Stimulated activated CD4-positive, alpha-beta T cell treated with anti-CD3 and anti-CD28 coated beads, Interleukin-12 subunit alpha, Interleukin-12 subunit beta, amount 100 ng/mL, for 48 hours (primary cell): ENCODE measurements around the gene DDRGK1.
"Not testable (repeated sequence)": the region's sequence is repeated elsewhere in the genome, so short reads cannot be mapped to it uniquely, and the experiment has no call there.

ENCODE experiments used
- DNase-seq, 3 donors: peaks; one replicate each; pipeline ENCODE4 v3.0.0-alpha.2; 2020; ENCODE audit warnings: low read depth in 2 of 3, low spot score in 1 of 3

DDRGK1 gene

DNA sequence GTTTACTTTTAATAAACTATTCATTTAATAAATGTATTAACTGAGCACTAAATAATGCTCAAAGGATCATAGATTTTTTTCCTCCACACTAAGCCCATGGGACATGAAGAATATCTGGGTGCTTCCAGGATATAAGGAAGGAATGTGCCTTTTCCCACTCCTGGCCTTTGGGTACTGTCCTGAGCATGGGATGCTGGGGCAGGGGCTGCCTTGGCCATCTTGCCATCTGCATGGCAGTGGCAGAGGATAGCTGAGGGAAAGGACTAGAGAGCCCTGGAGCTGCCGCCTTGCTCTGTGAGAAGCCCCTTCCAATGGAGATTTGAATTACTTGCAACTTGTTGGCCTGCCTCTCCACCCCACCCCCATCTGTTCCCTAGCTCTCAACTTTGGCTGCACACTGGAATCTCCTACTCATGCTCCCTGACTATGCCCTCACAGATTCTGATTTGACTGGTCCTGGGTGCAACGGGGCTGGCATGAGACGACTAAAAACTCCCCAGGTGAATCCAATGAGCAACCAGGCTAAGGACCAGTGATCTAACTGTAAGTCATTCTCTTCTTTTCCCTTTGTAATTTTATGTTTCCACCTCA is 15.6 kb downstream of the DDRGK1 start:
- no peak for DNase-seq

DNA sequence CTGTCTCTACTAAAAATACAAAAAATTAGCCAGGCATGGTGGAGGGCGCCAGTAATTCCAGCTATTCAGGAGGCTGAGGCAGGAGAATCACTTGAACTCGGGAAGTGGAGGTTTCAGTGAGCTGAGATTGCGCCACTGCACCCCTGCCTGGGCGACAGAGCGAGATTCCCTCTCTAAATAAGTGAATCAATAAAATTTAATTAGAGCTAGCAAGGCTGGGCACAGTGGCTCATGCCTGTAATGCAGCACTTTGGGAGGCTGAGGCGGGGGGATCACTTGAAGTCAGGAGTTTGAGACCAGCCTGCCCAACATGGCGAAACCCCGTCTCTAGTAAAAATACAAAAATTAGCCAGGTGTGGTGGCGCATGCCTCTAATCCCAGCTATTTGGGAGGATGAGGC is 16.6 kb downstream of the DDRGK1 start:
- not testable (repeated sequence) for DNase-seq

DNA sequence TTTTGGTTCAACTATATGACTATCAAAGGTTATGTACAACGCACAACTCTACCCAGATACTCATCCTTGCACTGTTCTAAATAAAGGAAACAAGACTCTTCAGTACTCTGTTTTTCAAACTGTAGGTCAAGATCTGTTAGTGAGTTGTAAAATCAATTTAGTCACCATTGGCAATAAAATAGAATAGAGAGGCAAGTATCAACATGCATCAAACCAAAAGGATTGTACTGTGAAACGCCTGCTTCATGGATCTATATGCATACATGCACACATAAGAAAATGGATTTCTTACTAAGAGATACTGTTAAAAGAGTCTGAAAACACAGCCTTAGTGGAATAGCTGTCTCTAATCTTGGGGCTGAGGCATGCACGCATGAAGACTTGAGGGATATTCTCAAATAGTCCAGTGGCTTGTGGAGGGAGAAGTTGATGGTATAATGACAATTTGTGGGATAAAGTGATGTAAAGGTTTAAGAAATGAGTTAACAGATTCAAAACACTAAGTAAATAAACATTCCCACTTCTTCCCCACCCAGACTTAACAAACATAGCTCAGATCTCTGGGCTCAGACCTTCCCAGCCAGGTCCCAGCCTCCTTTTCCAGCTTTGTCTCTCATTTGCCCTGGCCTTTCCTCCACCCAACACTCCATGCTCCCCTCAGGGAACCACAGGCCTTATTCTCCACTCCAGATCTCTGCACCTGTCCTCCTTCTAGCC is 20.4 kb downstream of the DDRGK1 start:
- no peak for DNase-seq

DNA sequence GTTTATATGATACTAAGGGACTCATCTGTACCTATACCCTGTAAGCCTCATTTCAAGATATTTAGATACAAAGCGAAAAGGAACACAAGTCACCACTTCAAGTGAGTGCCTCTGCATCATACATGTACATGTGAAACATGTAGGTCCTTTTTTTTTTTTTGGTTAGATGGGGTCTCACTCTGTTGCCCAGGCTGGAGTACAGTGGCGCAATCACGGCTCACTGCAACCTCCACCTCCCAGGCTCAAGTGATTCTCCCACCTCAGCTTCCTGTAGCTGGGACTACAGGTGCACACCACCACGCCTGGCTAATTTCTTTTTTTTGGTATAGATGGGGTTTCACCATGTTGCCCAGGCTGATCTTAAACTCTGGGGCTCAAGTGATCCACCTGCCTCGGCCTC is 22.1 kb downstream of the DDRGK1 start:
- not testable (repeated sequence) for DNase-seq

DNA sequence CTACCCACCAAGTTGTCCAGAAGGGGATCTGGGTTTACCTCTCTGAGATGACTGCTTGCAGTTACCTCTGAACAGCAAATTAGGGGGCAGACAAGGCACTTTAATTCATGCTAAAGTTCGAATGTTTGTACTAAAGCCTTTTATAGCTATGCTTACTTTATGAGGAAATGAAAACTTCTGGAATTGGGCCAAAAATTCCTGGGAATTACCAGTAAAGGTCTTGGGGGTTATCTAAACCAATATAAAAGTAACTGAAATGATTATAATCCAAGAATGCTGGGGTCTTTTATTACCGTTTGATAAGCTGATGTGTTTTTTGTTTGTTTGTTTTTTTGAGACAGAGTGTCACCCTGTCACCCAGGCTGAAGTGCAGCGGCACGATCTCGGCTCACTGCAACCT is 23.2 kb downstream of the DDRGK1 start:
- DNase-seq: no peak

DNA sequence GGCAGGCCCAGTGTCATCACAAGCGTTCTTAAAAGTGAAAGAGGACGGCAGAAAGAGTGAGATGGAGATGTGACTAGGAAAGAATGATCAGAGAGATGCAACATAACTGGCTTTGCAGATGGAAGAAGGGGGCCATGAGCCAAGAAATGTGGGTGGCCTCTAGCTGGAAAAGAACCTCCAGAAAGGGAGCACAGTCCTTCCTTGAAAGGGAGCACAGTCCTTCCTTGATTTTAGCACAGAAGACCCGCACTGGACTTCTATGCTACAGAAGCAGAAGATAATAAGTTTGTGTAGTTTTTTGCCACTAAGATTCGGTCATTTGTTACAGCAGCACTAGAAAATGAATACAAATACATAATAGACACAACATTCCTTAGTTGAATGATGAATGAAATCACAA is 24.2 kb downstream of the DDRGK1 start:
- no peak for DNase-seq

DNA sequence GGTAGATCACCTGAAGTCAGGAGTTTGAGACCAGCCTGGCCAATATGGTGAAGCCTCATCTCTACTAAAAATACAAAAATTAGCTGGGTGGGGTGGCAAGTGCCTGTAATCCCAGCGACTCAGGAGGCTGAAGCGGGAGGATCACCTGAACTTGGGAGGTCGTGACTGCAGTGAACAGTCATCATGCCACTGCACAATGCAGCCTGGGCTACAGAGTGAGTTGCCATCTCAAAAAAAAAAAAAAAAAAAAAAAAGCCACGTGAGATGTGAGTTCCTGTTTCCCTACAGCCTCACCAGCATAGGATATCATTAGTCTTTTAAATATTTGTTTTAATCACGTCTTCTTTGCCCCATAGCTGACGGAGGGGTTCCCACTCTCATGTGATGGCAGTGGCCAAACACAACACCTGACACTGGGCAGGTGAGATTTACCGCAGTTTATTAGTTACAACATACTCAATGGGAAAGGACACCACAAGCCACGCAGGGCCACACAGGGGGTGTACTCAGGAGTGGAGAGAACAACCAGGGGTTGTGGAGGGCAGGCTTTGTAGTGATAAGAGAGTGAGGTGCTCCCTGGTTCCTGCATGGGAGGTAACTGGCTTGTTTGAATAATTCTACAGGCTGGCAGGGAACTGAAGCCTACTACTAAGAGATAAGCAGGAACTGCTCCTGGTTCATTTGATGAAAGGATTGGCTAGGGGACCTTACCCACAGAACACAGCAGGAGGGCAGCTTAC is 26.6 kb downstream of the DDRGK1 start:
- no peak for DNase-seq

DNA sequence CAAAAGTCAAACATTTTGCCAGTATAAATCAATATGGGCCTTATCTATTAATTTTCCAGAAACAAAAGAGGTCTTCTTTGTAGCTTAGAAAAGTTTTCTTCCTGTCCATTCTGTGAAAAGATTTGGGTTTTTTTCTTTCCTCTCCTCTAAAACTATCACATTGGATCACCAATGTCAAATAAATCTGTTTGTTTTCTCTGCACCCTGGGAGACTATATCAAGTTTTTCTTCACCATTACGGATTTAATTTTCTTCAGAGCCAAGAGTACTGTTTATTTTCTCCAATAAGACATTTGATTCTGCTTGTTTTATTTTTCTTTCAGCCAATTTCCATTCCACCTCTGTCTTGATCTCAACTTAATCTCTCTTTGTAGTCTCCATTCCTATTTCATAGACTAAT is 29.2 kb downstream of the DDRGK1 start:
- no peak for DNase-seq

DNA sequence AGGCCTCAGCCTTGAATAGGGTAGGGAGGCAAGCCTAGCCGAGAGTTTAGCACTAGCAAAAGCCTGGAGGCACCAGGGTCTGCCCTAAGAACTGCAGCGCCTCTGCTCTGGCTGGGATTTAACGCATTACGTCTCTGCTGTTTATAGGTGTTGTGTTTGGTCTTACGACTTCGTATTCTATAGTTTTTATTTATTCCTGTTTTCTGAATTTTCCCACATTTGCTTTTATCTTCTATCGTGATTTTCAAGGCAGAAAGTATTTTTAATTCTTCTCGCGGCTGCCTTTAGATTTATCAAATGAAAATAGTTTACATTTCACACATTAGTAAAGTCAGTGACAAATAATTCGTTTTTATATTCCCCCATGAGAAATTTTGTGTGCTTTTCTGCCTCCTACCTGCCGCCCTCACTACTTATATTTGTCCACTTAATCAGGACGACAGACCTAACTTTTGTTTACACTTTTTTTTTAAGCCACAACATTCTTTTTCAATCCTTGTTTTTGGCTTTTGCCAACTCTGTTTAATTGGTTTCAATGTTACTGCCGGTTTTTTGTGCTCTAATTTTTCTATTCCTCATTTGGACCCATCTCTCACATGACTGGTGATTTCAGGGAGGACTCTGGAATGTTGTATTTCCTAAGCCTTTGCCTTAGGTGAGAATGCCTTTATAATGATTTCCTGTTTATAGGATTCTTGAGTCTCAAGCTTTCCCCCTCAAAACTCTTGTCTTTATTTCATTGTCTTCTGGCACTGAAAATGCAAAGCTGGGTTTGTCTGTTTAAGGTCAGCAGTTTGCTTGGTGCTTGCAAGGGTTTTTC is 29.8 kb downstream of the DDRGK1 start:
- no peak for DNase-seq

DNA sequence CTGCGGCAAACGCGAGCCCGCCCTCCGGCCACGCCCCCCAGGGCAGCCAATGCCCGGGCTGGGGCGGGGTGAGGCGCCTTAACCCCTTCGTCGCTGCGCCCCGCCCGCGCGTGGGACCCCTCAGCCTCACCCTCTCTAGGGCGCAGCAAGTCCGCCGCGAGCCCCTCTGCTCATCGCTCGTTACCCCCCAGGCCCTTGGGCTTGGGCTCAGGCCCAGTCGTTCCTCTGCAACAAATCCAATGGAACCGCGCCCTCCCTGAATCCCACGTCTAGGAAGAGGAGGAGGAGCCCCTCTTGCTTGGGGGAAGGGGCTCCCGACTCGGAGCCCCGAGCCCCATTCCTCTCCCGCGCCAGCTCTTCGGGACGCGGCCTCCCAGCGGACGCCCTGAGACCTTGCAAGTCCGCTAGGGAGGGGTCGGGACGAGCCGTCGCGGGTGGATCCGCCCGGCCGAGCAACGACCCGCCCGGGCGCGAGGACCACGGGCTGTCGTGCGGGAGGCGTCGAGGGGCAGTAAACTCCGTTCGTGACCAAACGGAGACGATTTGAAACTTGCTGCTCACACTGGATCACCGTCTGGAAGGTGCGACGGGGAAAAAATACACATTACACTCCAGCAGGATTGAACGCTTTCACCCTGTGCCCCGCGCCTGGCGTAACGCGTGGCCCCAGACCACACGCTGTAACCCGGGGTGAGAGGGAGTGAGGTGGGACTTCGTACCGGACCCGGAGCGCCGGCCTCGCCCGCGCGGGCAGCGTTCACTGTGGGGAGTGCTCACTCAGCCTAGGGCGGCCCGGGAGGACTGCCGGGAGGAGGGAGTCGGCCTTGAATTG is 30.7 kb downstream of the DDRGK1 start:
- DNase-seq: peak; percentile 74 to 90 (median 81)

DNA sequence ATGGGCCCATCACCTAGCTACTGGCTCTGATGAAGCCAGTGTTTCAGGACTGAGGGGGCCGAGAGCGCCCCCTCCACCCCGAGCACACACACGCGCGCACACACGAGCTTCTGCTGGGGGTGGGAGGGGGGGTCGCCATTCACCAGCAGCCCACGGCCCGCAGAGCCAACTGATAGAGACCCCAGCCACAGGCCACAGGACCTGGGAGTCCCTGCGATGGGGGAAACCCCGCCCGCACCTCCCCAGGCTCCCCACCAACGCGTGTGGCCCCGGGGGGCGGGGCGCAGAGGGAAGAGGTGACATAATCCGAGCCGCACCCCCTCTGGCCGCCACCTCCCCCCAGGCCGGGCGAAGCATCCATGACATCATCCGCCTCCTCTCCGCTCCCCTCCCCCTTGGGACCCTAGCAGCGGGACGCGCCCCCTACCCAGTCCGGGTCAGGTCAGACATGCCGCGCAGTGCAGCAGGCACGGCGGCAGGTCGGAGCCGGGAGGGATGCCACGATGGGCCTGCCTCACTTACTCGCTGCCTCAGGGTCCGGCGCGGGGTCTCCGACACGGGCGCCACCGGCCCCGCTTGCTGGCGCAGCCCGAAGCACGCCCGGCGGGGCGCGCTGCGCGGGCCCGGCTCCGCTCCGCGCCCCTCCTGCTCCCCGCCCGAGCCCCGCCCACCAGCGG is 31.4 kb downstream of the DDRGK1 start, which contains the start of gene LZTS3:
Gene LZTS3, minus strand, starts transcription at position 617 of the 677 bp plus-strand sequence. CDS start 6,386 bp downstream, outside the sequence.
- DNase-seq: peak; percentile 38 to 61 (median 42)

DNA sequence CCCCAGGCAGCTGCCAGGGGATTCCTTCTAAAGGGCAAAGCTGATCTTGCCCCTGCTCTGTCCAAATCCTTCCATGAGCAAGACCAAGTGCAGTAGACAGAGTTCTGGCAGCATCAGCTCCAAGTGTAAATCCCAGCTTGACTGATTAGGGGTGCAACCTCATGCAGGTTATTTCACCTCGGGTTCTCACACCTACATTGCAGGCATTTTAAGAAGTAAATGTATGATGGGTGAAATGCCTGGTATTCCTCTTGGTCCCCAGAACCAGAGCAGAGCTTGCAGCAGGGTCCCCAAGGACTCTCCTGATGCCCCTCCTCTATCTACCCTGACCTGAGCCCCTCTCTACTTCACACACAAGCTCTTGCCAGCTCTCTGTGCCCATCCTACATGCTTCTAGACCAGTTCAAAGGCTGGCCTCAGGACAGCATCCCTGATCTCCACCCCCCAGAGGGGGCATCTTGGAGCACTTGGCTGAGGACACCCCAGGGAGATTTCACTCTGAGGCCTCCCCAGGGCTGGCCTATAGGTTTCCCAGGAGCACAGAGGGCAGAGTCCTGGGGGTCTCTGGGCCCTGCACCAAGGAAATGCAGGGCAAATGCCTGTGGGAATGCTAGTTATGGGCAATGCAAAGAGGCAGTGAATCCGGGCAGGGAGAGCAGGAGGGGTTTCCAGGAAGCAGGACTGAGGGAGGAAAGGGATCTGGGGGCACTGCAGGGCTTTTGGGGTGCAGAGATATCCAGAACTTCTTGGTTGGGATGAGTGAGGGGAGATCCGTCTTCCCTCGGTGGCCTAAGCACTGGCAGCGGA is 32.2 kb downstream of the DDRGK1 start:
- no peak for DNase-seq

DNA sequence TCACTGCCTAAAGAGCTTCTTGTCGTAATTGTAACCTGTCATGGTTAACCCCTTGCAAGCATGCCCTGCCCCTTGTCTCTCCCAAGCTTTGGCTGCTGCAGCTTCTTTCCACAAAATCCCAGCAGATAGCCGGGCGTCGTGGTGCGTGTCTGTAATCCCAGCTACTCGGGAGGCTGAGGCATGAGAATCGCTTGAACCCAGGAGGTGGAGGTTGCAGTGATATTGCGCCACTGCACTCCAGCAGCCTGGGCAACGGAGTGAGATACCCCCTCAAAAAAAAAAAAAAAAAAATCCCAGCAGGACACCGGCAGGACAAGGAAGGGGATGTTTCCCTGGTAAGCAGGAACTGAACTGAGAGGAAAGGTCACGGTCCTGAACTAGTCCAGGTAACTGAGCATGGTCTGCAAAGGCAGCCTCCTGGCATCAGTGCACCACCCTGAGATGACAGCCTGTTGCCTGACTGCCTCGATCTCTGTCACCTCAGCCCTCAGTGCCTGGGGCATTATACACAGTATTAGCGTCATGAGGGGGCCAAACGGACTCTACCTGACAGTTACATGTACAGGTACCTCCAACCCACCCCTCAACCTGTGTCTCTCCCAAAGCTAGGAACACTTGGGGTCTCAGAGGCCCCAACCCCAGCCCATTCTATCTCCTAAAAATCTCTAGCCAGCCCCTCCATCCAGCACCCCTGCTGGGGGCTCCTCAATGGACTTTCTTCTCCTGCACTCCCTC is 32.9 kb downstream of the DDRGK1 start:
- DNase-seq: no peak

DNA sequence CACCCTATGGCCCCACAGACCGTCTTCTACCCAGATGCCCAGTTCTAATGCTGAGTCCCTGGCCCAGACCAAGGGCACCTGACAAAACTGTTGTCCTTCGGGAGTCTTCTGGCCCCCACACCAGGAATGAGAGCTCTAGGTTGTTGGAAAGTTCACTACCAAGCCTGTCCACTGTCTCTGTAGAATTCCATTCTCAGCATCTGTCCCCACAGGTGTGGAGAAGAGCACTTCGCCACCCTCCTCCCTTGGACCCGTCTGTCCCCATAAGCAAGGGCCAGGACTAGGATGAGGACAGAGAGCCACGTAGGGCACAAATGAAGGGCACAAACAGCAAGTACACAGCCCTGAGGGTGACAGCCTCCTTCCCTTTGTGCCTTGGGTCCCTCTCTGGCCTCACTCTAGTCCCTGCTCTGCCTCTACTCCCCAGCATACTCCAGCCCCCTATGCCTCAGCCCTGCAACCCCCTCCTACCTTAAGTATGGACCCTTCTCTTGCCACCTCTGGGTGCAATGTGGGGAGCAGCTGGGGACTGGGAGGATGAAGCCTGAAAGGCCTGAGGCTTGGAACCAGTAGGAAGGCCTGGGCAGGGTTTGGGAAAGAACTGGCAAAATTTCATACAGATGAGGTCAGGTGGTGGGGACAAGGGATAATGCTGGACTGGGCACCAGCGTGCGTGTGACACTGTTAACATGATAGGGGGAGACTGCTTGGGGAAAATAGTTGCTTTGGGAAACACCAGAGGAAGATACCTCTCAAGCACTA is 35.5 kb downstream of the DDRGK1 start:
- DNase-seq: no peak

DNA sequence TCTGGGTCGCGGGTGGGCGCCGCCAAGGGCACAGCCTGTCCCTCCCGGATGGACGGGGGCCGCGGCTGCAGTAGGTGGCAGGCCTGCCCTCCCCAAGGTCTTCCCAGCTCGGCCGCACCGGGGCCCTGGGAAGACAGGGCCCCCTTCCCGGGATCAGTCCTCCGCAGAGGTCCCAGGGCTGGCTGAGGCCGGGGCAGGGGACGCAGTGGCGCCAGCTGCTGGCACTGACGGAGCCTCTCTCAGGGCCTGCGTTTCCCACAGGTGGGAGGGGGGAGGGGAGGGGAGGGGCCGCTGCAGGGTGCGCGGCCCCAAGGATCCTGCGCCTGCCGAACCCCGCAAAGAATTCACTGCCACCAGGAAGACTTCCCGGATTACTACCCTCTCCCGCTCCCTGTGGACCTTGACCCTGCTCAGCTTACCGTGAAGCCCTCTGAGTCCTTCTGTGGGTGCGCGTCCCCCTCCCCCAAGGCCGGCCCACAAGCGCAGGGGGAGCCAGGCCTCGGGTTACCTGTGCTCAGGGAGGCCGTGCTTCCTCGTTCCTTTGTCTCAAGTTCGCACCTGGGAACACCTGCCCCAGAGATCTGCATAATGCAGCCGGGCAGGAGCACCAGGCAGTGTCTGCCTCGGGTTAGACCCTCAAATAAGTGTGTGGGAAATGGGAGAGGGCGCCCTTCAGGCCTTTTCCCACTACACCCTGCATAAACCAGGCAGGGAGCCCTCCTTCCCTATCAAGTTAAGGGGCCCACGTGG is 36.2 kb downstream of the DDRGK1 start:
- DNase-seq: no peak

DNA sequence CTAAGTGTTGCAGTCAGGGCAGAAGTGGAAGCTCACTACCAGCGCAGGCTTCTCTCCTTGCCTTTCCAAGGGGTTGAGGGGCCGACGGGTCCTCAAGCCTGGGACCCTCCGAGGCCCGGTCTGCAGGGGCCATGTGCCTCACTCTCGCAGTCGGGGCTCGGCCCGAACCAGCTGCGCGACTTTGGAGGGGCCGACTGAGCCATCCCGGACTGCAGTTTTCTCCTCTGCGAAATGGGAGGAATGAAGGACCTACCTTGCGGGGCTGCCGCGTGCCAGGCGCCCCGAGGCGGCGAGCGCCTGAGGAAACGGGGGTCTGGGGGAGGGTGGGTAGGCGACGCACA is 36.8 kb downstream of the DDRGK1 start:
- DNase-seq: no peak

DNA sequence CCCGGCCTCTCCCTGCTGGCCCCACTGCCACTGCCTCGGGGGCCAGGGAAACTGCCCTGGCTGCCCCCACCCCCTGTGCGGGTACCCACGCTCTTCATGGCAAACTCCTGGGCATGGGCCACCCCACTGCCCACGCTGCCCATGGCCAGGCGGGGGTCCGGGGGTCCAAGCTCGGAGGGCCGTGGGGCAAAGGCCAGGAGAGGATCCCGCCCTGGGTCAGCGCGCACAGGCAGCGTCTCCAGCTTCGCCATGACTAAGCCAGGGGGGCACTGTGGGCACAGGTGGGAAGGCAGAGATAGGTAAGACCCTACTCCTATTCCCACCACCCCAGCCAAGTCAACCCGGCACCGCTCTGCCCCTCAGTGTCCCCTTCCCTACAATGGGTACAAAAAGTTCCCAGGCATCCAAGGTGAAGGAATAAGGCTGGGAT is 37.6 kb downstream of the DDRGK1 start:
- DNase-seq: no peak
